T47D (cell line): ENCODE data around the gene RGP1.

ENCODE experiments used
- DNase-seq, 2 experiments: peaks; one replicate each; pipeline versions ENCODE4 v3.0.0 to v3.0.0-alpha.2; 2011 to 2012; ENCODE audit warnings: low read depth in 1 of 2, low spot score in 1 of 2
- JUND ChIP-seq: IDR thresholded peaks from 2 replicates; pipeline ENCODE4 v1.6.1; 2012; ENCODE audit warnings: low read depth
- in situ Hi-C: cut with HindIII; loops from 2 replicates; pipeline ENCODE4 v1.10.0; 2016; ENCODE audit warnings: low sequenced_read_pairs, low pct_unique_long_range_greater_than_20kb

The RGP1 gene

DNA sequence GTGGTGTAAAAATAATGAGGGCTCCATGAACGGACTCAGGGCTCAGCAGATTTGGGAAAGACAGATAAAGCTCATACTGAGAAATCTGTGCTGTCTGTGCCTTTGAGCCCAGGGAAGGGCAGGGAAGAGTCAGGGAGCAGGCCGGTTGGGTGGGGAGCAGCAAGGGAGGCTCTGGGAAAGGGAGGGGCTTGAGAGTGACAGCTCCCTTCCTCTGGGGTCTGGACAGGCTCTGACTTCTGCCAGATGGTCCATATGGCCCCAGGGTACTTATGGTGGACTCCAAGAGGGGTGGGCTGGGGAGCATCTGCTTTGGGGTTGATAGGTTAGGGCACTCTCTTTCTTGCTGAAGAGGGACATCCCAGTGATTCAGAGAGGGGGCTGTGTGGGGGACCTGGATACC, 44.4 kb downstream of the RGP1 start:
- in situ Hi-C loops: no loop called here
- DNase-seq: no peak
- no peak for TF ChIP-seq JUND

DNA sequence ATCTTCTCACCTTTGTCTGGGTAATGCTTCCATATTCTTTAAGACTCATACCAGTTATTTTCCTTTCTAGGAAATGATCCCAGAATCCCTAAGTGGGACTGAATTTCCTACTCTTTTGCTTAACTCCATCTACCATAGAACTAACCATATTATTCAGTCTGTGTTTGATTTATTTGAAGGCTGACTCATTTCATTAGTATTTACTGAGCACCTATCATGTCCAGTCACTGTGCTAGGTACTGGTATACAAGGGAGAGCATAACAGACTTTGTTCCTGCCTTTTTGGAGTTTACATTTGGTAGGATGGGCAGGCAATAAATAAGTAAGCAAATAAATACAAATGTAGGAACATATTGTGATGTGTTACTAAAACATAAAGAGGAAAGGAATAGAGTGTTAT, 46.6 kb downstream of the RGP1 start:
- in situ Hi-C loops: no loop called here
- TF ChIP-seq JUND: no peak
- DNase-seq: no peak

DNA sequence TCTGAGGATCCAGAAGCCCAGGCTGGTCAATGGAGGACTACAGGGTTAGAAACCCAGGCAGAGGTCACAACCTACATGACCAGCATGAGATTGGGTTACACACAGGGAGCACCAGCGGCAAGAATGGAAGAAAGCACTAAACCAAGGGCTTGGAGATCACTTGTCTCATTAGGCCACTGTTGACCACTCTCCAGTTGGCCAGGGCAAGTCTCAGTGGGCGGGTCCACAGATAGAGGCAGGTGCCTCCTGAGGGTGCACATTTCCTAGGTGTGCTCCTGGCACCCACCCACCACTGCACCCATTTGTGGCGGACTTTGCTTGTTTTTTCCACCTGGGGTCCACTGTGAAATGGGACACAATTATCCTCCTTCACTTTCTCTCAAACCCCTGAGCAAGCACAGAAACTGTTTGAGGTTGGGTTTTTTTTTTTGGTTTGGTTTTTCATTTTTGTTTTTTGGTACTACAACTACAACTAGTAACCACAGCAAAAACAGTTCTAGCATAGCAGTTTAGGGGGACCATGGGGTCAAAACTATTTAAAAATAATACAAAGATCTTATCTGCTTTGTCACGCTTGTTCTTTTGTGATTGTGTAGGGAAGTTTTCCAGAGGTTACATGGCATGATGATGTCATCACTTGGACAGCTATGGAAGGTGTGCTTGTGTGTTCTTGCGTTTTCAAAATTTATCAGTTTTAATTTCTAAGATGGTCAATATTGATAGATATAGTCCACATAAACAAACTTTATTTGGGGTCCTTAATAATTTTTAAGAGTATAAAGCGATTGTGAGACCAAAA, 48.4 kb downstream of the RGP1 start:
- no peak for TF ChIP-seq JUND
- in situ Hi-C loops: no loop called here
- DNase-seq: no peak

DNA sequence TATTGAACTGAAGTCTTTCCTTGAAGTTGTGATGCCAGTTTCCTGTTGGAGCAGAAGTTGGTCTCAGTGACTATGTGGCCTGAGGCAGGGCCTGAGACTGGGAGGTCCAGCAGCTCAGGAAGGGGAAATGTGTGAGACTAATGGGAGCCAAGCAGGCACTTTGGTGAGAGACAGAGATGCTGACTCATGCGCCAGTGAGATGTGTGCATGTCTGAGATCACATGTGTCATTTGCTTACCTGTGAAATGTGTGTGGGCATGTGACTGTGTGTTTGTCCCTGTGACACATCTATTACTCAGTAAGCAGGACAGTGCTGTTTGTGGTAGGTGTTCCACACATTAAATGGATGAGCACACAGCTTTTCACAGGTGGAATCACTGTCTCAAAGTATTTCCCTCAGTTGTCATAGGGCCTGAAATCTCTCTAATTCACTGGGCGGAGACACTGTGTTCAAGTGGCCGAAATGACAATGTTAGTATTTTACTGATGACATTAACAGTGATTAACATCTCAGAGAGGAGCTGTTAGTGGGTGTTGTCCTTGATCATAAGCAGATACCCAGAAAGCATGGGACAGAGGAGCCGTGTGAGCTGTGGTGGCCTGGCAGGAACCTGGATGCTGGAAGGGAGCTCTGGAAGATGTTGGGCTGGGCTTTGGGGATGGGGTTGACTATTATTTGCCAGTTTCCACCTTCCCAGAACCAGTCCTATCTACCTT, 49.7 kb downstream of the RGP1 start:
- in situ Hi-C loops: no loop called here
- DNase-seq: peak in 1 of 2 experiments; percentile 15
- TF ChIP-seq JUND: no peak

DNA sequence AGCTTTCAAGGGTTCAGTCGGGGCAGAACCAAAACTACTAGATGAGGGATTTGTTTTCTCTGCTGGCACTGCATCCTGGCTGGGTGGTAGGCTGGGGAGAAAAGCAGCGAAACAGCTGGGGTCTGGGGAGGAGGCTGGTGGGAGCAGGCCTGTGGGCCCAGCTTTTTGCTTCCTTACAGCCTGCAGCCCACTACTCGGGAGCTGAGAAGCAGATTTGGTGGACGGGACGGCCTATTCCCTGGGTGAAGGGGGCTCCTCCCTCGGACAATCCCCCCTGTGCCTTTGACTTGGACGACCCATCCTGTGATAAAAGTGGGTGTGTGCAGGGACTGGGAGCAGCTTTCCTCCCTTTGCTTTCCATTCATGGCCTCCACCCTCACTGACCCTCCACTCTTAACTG, 51.4 kb downstream of the RGP1 start:
- DNase-seq: no peak
- TF ChIP-seq JUND: no peak
- in situ Hi-C loops: no loop called here

DNA sequence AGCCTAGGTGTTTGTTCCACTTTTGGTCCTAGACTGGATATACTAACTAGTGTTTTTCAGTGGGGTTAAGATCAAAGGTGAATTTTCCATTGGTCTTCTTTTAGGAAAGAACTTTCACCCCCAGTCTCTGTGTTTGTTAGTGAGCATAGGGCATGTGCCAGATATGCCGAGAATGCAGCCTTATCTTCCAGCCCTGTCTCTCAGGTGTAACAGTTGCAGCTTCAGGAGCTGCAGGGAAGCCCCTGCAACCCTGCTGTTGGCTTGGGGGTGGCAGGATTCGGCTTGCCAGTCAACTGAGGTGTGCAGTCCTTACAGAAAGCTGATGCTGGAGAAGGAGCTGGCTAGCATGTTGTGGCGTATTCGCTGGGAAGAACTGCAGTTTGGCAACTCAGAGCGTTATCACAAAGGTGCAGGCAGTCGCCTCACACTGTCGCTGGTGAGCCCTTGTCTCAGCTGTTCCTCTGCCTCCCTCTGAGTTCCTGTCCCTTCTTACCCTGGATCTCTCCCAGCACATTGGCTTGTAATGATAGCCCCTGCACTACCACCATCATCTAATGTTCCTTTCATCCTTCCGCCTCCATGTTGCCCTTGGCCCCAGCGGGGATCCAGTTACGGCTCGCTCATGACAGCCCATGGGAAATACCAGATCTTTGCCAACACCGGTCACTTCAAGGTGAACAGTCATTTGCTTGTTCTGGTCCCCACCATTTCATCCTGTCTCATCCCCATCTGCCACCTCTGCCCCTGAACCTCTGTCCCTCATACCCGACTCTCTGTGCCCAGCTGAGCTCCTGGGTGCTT, 52.4 kb downstream of the RGP1 start:
- in situ Hi-C loops: no loop called here
- no peak for DNase-seq
- no peak for TF ChIP-seq JUND

DNA sequence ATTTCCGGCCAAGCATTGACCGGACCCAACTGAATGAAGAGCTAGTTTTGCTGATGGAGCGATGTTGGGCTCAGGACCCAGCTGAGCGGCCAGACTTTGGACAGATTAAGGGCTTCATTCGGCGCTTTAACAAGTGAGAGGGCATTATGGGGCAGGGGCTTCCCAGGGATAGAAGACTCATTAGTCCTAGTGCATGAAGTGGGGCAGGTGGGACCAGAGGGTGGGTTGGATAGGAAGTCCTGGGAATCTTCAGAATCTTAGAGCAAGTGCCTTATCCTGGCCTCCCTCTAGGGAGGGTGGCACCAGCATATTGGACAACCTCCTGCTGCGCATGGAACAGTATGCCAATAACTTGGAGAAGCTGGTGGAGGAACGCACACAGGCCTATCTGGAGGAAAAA, 57.0 kb downstream of the RGP1 start:
- DNase-seq: no peak
- in situ Hi-C loops: no loop called here
- no peak for TF ChIP-seq JUND
